Iris pigment epithelial cell (primary cell): ENCODE data around the gene ZBED6.
"Not testable (repeated sequence)": the region's sequence is repeated elsewhere in the genome, so short reads cannot be mapped to it uniquely, and the experiment has no call there.

ENCODE experiments used
- DNase-seq: peaks from one replicate; pipeline ENCODE4 v3.0.0-alpha.2; 2011; ENCODE audit warnings: low read depth

Gene ZBED6

DNA sequence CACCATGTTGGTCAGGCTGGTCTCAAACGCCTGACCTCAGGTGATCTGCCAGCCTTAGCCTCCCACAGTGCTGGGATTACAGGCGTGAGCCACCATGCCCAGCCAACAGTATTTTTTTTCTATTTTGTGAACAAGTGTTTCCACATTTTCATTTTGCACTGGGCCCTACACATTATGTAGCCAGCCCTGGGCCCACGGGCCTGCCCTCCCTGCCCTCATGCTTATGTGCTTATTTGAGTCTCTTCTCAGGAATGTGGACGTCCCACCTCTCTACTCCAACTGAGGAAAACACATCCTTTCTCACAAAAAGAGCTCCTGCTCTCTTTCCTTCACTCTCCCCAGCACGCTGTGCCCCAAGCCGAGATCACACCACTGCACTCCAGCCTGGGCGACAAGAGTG, 13.5 kb upstream of the ZBED6 start:
- no peak for DNase-seq

DNA sequence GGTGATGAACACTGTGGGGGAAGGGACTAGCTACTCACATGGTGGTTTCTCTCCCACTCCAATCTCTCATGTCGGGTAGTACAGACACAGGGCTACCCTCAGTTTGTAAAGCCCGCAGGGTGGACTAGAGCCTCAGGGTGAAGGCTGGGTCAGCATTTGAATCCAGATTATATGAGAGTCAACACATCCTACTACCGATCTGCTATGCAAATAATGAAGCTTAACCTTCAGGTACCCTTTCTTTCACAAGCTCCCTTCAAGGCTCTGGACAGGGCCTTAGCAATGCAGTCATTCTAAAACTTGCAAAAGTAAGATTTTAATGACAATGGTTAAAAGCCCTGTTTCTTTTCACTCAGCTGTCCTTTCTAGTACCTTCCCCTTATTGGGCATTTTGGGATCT, 5.5 kb upstream of the ZBED6 start:
- DNase-seq: no peak

DNA sequence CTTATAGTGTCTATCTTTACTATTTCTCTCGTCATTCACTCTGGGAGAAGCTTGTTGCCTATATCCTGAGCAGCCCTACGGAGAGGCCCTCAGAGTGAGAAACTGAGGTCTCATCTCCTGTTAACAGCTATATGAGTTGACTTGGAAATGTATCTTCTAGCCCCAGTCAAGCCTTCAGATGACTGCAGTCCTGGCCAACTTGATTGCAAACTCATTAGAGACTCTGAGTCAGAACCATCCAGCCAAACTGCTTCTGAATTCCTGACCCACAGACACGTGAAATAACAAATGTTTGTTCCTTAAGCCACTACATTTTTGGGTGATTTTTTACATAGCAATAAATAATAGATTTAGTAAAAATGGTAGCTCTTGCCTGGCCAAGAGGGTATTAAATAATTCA, 3.9 kb upstream of the ZBED6 start:
- no peak for DNase-seq

DNA sequence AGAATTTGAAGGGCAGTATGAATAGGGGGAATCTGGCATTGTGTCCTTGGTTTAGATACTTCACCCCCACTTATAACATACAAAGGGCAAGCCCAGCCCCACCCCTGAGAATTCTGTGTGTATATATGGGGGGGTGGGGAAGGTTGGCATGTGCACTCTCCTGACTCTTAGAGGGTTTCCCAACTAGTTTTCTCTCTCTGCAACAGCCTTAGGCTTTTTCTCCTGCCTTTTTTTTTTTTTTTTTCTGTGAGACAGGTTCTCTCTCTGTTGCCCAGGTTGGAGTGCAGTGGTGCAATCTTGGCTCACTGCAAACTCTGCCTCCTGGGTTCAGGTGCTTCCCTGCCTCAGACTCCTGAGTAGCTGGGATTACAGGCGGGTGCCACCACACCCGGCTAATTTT, 2.9 kb upstream of the ZBED6 start:
- DNase-seq: no peak

DNA sequence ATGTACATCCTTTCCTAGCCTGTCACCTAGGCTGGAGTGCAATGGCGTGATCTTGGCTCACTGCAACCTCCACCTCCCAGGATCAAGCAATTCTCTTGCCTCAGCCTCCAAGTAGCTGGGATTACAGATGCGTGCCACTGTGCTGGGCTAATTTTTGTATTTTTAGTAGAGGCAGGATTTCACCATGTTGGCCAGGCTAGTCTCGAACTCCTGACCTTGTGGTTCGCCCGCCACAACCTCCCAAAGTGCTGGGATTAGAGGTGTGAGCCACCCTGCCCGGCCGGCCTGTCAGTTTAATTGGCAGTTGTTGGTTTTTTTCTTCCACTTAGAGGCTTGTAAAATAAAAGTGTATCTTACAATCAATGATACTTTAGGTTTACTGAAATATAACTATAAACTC, 1.9 kb upstream of the ZBED6 start:
- DNase-seq: not testable (repeated sequence)

DNA sequence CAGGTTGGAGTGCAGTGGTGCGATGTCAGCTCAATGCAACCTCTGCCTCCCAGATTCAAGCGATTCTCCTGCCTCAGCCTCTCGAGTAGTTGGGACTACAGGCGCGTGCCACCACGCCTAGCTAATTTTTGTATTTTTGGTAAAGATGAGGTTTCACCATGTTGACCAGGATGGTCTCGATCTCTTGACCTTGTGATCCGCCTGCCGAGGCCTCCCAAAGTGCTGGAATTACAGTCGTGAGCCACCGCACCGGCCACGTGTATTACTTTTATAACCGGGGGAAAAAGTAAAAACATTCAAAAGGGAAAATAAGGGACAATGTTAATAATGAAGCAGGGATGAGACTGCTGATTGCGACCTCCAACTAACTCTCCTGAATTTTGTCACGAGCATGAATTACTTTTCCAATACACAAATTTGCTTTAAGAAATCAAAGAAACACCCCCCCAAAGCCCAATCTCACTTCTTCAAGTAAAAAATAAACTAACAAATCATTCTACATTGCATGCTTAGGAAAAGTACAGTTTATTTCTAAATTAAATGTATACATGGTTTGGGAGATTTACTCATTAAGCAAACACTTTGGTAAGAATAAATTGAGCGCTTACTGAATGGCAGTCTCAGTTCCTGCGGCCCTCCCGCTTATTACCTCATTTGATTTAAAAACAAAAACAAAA, 521 bp upstream of the ZBED6 start:
- no peak for DNase-seq

DNA sequence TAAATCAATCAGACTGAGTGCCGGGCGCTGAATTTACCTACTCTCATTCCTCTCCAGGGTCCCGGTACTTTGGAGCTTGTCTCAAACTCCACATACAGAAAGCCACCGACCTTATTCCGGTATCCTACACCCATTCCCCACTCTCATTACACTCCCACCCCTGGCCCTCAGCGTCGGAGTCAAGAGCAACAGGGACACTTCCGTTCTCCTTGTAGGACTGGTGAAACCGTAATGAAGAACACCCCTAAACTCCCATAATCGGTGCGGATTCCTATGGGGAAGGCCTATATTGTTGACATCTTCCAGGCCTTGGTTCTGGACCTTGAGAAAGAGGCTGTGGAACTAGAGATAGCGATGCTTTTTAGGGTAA, 798 bp downstream of the ZBED6 start:
- DNase-seq: peak; percentile 35

DNA sequence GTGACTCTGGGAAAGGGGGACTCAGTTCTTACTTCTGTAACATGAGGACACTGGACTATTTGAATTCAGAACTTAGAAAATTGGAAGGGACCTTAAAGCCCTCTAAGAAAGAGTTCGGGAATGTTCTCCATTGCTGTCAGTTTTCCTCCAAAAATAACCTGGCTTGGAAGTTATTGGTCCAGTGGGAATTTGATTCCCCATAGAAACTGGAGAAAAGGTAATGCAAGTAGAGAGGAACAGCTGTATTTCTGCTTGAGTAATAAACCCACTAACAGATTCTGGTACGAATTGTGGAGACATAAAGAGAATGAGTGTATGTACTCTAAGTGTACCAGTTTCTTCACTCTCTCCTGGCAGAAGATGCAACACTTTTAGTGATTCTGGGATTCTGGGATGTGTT, 1.8 kb downstream of the ZBED6 start:
- no peak for DNase-seq

DNA sequence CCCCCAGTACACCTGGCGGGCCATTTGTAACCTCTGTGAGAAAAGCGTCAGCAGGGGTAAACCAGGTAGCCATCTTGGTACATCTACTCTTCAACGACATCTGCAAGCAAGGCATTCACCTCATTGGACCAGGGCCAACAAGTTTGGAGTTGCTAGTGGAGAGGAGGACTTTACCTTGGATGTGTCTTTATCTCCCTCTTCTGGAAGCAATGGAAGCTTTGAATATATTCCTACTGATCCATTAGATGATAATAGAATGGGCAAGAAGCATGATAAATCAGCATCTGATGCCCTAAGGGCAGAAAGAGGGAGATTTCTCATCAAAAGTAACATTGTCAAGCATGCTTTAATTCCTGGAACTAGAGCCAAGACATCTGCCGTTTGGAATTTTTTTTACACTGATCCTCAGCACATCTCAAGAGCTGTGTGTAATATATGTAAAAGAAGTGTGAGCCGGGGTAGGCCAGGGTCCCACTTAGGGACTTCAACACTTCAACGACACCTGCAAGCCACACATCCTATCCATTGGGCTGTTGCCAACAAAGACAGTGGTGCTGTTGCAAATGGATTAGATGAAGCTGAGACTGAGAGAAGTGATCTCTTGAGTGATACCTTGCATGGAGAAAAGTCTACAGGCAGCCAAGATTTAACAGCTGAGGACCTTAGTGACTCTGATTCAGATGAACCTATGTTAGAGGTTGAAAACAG, 2.7 kb downstream of the ZBED6 start:
- DNase-seq: no peak

DNA sequence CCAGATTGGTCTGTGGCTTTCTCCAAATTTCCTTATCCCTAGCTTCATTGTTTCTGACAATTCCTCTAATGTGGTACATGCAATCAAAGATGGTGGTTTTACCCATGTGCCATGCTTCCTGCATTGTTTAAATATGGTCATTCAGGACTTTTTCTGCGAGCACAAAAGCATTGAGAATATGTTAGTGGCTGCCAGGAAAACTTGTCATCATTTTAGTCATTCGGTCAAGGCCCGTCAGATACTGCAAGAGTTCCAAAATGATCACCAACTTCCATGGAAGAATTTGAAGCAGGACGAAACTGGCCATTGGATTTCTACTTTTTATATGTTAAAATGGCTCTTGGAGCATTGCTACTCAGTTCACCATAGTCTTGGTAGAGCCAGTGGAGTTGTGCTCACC, 3.7 kb downstream of the ZBED6 start:
- DNase-seq: no peak

DNA sequence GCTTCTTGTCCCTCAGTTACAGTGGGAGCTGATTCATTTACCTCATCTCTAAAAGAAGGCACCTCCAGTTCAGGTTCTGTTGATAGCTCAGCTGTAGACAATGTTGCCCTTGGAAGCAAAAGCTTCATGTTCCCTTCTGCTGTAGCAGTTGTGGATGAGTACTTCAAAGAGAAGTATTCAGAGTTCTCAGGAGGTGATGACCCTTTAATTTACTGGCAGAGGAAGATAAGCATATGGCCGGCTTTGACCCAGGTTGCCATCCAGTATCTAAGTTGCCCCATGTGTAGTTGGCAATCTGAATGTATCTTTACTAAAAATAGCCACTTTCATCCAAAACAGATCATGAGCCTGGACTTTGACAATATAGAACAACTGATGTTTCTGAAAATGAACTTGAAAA, 4.5 kb downstream of the ZBED6 start:
- no peak for DNase-seq

DNA sequence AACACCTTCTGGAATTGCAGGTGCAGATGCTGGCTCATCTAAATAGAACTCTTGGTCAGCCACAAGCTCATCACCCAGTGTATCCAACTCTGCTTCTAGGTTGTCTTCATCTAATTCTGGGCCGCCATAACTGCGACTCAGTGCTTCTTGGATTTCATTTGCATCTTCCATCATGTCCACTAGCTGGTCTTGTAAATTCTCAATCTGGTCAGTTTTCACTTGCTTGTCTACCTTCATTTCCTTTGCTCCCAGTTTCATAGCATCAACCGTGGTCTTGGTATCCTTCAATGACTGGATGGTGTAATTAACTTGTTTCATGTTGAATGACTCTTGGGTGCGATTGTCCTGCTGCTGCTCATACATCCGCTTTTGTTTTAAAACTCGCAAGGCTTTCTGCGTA, 10.3 kb downstream of the ZBED6 start:
- DNase-seq: no peak

DNA sequence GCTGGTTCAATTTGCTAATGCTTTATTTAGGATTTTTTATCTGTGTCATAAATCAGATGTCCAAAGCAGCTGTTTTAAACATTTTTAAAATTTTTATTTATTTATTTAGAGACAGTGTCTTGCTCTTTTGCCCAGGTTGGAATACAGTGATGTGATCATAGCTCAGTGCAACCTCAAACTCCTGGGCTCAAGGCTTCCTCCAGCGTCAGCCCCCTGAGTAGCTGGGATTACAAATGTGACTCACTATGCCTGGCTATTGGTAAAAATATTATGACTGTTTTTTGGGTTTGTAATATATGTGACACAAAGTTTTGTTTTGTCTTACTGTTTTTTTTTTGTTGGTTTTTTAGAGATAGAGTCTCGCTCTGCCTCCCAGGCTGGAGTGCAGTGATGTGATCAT, 11.8 kb downstream of the ZBED6 start:
- peak; percentile 86 for DNase-seq

DNA sequence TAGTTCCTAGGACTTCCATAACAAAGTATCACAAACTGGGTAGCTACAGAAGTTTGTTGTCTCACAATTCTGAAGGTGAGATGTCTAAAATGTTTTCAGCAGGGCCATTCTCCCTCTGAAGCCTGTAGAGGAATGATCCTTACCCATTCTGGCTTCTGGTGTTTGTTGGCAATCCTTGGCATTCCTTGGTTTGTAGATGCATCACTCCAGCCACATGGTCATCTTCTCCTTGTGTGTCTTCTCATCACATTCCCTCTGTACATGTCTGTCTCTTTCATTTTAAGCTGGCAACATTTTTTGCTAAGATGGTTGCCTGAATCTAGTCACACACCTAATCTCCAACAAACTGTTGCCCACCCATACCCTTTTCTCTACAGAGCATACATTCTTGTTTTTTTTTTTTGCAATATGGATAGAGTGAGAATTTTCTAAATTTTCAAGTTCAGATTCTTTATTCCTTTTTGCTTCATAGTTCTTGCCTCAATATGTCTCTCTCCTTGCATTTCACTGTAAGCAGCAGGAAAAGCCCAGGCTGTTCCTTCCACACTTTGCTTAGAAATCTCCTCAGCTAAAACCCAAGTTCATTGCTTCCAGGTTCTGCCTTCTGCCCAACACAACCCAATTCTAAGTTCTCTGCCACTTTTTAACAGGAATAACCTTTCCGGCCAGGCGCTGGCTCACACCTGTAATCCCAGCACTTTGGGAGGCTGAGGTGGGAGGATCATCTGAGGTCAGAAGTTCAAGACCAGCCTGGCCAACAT, 18.3 kb downstream of the ZBED6 start:
- DNase-seq: no peak

DNA sequence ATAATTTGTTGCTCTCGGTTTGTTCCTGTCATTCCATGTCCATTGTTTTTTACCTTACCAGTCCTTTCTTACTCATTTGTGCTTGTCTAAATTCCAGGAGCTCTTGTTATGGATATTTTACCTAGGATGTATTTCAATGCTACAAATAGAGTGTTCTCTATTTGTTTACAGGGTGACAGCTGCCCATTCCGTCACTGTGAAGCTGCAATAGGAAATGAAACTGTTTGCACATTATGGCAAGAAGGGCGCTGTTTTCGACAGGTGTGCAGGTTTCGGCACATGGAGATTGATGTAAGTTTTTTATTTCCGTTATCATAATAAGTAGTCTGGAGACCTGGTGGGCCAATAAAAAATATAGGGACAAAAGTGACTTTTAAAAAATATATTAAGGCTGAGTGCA, 23.0 kb downstream of the ZBED6 start:
- DNase-seq: no peak

DNA sequence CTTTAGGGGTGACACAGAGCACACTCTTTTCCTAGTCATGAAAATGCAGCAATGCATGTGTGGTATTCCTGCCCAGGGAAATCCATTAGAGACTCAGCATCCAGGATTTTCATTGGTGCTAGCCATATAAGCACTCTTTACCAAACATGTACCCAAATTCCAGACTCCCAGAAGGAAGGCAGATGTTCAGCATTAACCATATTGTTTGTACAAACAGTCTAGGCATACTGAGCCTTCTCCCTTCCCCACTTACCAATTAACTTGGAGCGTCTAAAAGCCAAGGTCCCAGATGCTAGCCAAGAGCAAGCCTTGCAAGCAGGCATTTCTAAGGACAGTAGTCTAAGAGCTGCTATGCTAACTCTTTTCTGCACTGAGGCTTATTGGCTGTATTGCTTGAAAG, 27.9 kb downstream of the ZBED6 start:
- DNase-seq: no peak

DNA sequence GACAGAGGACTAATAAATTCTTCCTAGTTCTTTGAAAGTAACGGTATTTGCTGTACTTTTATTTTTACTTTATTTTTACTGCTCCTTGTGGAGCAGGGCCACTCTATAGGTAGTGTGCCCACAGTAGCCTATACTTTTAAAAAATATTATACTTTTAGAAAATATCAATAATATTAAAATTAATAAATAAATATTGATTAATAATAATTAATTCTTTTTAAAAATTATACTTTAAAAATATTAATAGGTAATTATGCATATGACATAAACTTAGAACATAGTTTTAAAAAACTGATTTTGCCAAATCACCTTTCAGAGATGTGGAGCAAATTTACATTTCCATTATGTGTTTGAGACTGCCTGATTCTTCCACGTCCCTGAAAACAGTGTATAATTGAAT, 30.8 kb downstream of the ZBED6 start:
- DNase-seq: no peak

DNA sequence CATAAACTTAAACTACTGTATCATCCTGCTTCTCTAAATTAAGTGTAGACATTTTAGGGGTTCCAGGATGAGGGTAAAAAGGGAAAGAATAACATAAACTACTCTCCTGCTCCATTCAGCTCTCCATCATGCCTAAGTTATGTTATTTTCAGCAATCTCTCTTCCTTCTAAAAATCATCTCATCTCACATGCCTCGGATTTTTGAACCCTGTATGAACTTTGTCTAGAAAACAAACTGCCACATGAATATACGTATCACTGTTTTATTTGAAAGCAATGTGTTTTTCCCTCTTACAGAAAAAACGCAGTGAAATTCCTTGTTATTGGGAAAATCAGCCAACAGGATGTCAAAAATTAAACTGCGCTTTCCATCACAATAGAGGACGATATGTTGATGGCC, 32.6 kb downstream of the ZBED6 start:
- DNase-seq: peak; percentile 73

DNA sequence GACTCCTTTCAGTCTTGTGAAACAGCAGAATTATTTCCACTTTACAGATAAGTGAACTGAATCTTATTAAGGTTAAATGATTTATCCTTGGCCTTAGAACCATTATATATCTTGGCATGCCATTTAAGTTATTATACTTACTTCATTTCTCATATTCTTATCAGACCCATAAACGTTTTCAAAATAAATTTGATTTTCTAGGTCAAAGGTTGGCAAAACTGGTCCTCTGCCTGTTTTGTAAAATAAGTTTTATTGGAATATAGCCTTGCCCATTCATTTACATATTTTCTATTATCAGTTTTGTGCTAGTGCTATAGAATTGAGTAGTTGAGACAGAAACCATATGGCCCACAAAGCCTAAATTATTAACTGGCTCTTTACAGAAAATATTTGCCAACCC, 33.1 kb downstream of the ZBED6 start:
- DNase-seq: no peak

DNA sequence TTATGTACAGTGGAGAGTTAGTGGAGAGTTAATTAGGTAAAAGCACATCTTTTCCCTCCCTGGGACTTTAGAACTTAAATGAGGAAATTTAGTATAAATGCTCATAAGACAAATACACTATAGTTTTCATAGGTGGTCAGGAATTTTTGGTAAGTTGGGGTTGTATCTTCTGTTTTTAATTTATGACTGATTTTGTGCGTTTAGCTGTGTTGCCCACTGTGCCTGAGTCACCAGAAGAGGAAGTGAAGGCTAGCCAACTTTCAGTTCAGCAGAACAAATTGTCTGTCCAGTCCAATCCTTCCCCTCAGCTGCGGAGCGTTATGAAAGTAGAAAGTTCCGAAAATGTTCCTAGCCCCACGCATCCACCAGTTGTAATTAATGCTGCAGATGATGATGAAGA, 33.8 kb downstream of the ZBED6 start:
- peak; percentile 53 for DNase-seq

DNA sequence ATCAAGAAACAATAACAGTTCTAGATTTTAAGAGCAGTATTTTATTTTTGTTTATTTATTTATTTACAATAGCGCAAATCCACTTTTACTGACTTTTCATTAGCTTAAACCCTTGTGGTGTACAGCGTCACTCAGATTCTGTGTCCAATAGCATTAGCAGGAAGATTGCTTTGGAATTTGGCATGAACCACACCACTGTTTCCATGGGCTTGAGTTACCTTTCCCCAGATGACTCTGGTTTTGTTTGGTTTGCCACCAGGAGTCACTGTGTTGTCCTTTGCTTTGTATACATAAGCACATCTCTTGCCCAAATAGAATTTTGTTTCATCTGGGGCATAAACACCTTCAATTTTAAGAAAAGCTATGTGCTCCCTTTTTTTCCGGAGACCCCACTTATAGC, 40.1 kb downstream of the ZBED6 start:
- DNase-seq: no peak

DNA sequence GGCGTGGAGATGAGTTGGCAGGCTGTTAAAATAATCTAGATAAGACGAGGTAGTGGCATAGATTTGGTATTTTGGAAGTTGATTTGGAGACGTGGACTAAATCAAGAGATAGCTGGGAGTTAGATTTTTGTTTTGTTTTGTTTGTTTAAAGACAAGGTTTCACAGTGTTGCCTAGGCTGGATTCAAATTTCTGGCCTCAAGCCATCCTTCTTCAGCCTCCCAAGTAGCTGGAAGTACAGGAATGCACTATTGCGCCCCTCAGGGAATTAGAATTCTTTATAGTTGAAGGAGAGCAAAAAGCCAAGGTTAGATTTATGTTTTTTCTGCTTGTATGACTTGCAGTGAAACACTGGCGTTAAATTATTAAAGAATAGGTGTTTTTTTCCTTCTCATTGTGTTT, 43.7 kb downstream of the ZBED6 start:
- DNase-seq: peak; percentile 79

DNA sequence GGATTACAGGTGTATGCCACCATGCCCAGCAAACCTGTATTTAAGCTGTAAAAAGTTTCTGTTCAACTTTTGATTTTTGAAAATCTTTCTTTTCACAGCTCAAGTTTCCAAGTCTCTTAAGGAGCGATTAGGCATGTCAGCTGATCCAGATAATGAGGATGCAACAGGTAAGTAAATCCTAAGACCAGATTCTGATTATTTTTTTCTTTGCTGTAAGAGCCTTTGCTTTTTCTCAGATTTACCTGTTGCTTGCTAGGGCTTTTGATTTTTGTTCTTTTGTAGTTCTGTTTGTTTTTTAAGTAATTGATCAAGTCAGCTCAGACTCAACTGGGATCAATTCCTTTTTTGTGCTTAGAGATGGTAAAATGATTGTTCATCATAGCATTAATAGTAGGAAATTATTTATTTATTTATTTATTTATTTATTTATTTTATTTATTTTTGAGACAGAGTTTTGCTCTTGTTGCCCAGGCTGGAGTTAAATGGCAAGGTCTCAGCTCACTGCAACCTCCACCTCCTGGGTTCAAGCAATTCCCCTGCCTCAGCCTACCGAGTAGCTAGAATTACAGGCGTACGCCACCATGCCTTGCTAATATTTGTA, 44.9 kb downstream of the ZBED6 start:
- no peak for DNase-seq
